HG02588 (cell line): Measurements from ENCODE around the gene KIAA1217.

Experiments used
- ATAC-seq: cut with Tn5 transposase; IDR thresholded peaks from one replicate; pipeline ENCODE4 v1.9.1; 2021; ENCODE audit warnings: mild to moderate bottlenecking, moderate library complexity; ENCODE audit not compliant: unreplicated experiment

The KIAA1217 gene

GRCh38 chr10:24240041-24240751 is 31.3 kb downstream of the KIAA1217 start:
- ATAC-seq, result no peak

- ATAC-seq, result no peak
These were observed 32.6 kb downstream of the KIAA1217 start for GRCh38 chr10:24241536-24242040.

GRCh38 chr10:24242562-24242961 is 33.6 kb downstream of the KIAA1217 start:
- no peak for ATAC-seq

- no peak for ATAC-seq
These were observed 37.4 kb downstream of the KIAA1217 start for GRCh38 chr10:24246365-24246764.

- ATAC-seq, result no peak
These were observed 38.9 kb downstream of the KIAA1217 start for GRCh38 chr10:24247841-24248240.

GRCh38 chr10:24249829-24250415 is 41.0 kb downstream of the KIAA1217 start:
- no peak for ATAC-seq

GRCh38 chr10:24251547-24251946 is 42.6 kb downstream of the KIAA1217 start:
- ATAC-seq, result no peak

GRCh38 chr10:24254180-24254579 is 45.2 kb downstream of the KIAA1217 start:
- ATAC-seq, result no peak

GRCh38 chr10:24255115-24255880 is 46.4 kb downstream of the KIAA1217 start:
- ATAC-seq, result no peak

GRCh38 chr10:24255881-24256311 is 47.0 kb downstream of the KIAA1217 start:
- no peak for ATAC-seq

GRCh38 chr10:24256619-24257107 is 47.7 kb downstream of the KIAA1217 start:
- ATAC-seq, result no peak

- no peak for ATAC-seq
These were observed 48.6 kb downstream of the KIAA1217 start for GRCh38 chr10:24257588-24257987.

GRCh38 chr10:24259365-24260130 is 50.6 kb downstream of the KIAA1217 start:
- ATAC-seq, result no peak

- ATAC-seq, result no peak
These were observed 52.7 kb downstream of the KIAA1217 start for GRCh38 chr10:24261627-24262026.

GRCh38 chr10:24262929-24263590 is 54.1 kb downstream of the KIAA1217 start:
- ATAC-seq, result no peak

- ATAC-seq, result no peak
These were observed 60.5 kb downstream of the KIAA1217 start for GRCh38 chr10:24269476-24269875.

- ATAC-seq, result no peak
These were observed 63.4 kb downstream of the KIAA1217 start for GRCh38 chr10:24272374-24272773.

- no peak for ATAC-seq
These were observed 68.3 kb downstream of the KIAA1217 start for GRCh38 chr10:24277277-24277676.

- ATAC-seq, result no peak
These were observed 68.8 kb downstream of the KIAA1217 start for GRCh38 chr10:24277771-24278170.

GRCh38 chr10:24278176-24278889 is 69.4 kb downstream of the KIAA1217 start:
- ATAC-seq, result no peak
